Measurements from ENCODE around the gene CTIF.

The CTIF gene

DNA sequence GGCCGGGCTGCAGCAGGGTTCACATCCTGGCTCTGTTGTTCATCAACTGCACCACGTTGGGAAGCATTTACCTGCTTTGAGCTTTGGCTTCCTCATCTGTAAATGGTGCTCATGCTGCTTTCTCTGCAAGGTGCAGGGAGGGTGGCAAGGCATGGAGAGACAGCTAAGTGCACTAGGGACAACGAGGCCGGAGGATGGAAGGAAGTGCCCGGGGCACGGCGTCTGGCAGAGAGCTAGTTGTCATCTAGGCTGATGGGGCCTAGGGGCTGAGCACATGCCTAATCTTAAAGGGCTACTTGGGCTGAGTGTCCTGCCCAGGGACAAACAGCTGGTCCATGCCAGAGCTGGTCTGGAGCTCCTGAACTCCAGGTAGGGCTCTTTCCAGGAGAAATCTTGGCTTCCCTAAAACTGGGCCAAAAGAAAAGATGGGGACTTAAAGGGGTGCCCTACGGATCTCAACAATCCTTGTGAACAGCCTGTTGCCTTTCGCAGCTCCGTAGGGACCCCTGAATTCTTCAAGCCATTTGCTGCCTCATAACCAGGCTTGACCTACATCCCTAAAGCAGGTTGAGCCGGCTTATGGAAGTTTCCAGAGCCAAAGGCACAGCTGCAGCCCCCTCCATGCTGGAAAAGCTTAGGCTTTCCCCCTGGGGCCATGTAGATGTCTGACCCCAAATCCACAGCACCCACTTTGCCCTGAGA, 281.1 kb downstream of the CTIF start:
- no peak for DNase-seq (ENCODE audit: low read depth)

DNA sequence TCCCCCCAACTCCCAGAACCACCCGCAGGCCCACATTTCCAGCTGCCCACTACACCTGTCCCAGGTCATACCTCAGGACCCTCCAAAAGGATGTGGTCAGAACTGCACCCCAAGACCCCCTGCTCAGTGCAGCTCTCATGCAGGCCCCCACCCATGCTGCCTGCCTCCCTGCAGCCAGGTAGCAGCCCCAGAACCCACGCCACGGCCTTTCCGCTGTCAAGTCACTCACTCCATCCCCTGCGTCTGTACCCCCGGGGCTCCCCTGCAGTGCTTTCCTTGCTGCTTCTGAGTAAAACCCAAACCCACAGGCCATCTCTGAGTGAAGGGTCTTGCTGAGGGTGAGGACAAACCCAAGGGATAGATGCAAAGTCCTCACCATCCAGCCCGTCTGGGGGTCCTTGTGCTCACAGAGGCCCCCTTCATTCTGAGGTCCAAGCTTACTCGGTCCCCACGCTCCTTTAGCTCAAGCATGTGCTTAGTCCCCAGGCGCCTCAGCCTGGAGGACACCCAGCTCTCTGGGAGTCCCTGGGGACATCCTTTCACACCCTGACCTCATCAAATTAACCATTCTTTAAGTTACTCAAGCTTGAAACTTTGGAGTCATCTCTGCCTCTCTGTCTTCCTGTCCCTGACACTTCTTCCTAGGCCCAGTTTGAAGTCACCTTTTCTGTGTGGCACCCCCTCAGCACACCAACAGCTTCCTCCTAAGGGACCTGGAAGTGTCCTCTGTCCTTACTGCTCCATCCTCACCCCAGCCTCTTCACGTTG, 281.8 kb downstream of the CTIF start:
- DNase-seq (ENCODE audit: low read depth): no peak

GRCh38 chr18:48821251-48821590, 282.4 kb downstream of the CTIF start:
- DNase-seq (ENCODE audit: low read depth): no peak

DNA sequence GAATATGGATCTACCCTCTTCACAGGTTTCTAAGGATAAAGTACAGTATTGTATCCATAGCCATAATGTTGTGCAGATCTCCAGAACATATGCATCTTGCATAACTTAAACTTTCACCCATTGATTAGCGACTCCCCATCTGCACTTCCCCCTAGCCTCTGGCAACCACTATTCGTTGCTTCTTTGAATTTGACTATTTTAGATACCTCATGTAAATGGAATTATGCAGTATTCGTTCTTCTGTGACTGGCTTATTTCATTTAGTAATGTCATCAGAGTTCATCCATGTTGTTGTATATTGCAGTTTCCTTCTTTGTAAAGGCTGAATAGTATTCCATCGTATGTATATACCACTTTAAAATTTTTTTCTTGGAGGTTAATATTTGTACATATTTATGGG, 283.0 kb downstream of the CTIF start:
- no peak for DNase-seq (ENCODE audit: low read depth)

DNA sequence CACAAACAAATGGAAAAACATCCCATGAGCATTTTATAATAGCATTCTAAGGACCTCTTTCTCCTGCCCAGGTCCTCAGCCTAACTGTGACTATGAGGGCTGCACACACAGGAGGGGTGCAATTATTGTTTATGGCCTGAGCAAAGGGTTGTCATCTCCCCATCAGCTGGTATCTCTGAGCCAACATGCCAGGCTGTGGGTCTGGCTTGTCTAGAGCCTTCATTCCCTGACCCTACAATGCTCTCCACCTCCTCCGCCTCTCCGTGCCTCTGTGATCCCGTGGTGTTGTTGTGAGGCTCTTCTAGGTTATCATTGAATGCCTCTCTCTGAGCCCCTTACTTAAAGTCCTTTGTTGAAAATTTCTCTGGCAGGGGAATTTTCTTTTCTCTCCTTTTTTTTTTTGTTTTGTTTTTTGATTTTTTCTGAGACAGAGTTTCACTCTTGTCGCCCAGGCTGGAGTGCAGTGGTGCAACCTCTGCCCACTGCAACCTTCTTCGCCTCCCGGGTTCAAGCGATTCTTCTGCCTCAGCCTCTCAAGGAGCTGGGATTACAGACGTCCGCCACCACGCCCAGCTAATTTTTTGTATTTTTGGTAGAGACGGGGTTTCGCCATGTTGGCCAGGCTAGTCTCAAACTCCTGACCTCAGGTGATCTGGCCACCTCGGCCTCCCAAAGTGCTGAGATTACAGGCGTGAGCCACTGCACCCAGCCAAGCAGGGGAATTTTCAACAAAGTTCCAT, 285.6 kb downstream of the CTIF start:
- DNase-seq (ENCODE audit: low read depth): no peak

DNA sequence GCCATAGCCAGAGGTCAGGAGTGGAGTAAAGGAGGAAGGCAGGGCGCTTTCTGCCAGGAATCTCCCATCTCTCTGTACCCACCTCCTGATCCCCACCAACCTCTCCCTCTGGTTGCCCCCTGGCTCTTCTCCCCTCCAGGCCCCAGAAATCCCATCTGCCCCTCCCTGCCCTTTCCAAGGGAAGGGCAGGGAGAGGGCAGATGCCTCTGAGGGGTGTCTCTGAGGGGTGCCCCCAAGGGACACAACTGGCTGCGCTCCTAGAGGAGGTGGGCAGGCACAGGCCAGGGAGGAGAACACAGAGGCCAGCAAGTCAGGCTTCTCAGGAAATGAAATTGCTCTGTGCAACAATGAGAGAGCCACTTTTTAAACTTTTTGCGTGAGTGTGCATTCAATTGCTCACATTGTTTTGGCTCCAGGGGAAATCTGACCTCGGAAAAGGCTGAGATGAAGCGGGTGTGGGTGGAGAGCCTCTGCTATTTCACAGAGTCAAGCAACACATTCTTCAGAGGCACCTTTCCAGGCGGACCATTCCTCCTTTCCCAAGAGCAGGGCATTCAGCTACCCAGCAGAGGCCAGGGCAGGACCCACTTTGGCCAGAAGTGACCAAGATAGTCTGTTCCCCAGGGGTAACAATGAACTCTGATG, 286.4 kb downstream of the CTIF start:
- no peak for DNase-seq (ENCODE audit: low read depth)

GRCh38 chr18:48826271-48826670, 287.4 kb downstream of the CTIF start:
- no peak for DNase-seq (ENCODE audit: low read depth)

GRCh38 chr18:48826806-48827205, 288.0 kb downstream of the CTIF start:
- no peak for DNase-seq (ENCODE audit: low read depth)

- DNase-seq (ENCODE audit: low read depth): no peak
These were observed 288.7 kb downstream of the CTIF start for GRCh38 chr18:48827291-48828193.

GRCh38 chr18:48828194-48828545, 289.3 kb downstream of the CTIF start:
- DNase-seq (ENCODE audit: low read depth): no peak

- DNase-seq (ENCODE audit: low read depth): no peak
These were observed 290.0 kb downstream of the CTIF start for GRCh38 chr18:48828691-48829442.

GRCh38 chr18:48829443-48830149, 290.8 kb downstream of the CTIF start:
- DNase-seq (ENCODE audit: low read depth): no peak

DNA sequence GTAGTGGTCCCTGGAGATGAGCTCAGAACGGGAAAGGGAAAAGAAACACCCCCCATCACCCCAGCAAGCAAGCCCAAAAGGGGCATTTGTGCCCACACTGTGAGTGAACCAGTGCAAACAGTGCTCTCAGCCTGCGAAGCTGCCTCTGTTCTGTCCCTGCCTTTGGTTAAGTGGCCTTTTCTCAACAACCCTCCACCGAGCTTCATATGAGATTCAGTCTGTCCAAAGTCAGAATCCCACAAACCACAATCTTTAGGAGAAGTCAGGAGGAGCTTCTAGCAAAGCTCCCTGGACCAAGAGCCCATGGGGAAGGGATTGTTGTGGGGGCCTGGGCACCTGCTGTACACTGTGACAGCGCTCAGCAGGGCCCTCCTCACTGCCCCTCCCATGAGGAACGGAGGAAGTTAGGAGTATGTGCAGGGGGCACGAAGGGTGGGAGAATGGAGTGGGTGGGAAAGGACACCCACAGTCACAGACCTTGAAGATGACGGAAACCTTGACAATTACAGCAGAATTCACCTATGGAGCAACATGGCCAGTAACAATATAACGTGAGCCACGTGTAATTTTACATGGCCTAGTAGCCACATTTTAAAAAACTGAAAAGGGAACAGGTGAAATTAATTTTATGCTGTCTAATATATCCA, 292.4 kb downstream of the CTIF start:
- DNase-seq (ENCODE audit: low read depth): no peak

DNA sequence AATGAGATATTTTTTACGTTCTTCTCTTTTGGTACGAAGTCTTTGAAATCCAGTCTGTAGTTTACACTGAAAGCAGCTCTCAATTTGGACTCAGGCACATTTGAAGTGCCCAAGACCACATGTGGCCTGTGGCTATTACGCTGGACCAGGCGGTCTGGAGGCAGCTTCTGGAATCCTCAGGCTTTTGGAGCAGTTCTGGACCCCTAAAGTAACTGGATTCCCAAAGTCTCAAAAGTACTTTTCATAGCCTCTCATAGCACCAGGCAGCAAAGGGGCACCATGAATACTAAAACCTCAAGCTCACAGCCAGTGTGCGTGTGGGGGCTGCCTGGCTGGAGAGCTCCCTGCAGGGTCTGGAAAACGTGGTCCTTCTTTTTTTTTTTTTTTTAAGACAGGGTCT, 293.0 kb downstream of the CTIF start:
- no peak for DNase-seq (ENCODE audit: low read depth)

DNA sequence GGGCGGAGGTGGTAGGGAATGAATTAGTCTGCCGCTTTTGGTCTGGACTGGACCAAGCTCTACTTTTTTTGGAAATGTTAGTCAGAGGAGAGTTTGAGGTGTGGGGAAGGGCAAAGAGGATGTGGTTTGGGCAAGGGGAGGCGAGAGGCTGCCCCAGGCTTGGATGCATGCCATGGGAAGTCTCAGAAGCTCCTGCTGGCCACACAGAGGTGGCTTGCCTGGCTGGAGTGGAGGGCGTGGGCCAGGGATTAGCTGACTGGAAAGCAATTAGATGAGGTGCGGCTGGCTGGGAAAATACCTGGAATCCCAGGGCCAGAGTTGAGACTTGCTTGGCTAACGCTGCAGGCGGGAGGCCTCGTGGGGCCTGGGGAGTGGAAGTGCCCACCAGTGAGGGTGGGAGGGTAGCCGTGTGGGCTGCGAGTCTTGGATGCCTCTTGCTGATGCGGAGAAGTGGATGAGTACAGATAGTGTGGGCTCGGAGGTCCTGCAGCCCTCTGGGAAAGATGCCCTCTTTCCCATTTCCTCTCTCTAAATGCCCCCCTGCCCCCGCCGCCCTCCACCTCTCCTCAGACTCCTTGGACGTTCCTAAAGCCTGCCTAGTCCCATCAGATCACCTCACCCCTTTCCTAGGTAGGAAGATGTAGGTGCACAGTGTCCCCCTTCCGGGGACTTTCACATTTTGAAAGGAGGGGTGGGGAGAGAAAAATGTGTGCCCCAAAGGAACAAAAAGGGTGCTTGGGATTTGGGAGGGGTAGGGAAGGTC, 294.3 kb downstream of the CTIF start:
- DNase-seq (ENCODE audit: low read depth): no peak

DNA sequence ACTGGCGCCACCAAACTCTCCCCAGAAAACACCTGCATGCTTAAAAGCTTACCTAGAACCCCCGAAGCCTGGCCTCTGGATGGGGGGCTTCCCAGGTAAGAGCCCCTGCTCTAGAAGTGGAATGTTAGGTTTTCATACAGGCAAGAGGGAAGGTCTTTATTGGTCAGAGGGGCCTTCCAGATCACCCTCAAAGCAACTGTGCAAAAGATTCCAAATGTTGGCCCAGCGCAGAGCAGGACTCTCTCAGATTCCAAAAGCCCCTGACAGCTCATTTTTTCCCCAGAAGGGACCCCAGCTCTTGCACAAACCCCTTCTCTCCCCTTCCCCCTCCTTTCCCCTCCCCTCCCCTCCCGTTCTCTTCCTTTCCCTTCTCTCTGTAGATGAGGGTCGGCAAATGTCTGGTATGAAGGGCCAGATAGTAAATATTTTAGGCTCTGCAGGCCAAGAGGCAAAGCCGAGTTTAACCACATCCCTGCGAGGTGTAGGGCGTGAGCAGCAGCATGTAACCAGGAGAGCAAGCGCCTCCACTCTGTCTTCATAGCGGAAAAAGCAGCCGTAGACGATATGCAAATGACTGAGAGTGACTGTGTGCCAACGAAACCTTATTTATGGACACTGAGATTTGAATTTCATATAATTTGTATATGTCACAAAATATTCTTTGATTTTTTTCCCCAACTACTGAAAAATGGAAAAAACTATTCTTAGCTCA, 295.0 kb downstream of the CTIF start:
- peak; percentile 38 for DNase-seq (ENCODE audit: low read depth)

GRCh38 chr18:48834413-48835031, 295.7 kb downstream of the CTIF start:
- DNase-seq (ENCODE audit: low read depth): peak; percentile 65

GRCh38 chr18:48835119-48835518, 296.3 kb downstream of the CTIF start:
- DNase-seq (ENCODE audit: low read depth): no peak
